ENCODE measurements around the gene GPC5.
"Not testable (repeated sequence)": the region's sequence is repeated elsewhere in the genome, so short reads cannot be mapped to it uniquely, and the experiment has no call there.

The GPC5 gene

GRCh38 chr13:91632086-91632485, 233.7 kb downstream of the GPC5 start:
- intact Hi-C loops (cut with DNase I): no loop called here
- DNase-seq: no peak

DNA sequence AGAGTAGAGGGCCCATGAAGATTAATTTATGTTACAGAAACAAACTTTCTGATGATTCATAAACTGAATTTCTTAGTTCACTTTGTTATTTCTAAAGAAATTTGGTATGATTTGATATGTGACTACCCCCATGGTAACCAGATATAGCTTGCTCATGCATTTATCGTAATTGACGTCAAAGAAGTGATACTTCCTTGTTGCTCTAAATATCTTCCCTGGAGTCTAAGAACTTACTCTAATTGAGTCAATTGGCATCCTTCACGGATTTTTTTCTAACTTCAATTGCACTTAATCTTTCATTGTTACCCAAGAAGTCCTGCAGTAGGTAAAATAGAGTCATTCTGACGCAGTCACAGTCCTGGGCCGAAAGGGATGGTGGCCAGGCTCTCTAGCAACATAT, 240.9 kb downstream of the GPC5 start:
- DNase-seq: no peak
- intact Hi-C loops (cut with DNase I): no loop called here

- no peak for DNase-seq
- intact Hi-C loops (cut with DNase I): no loop called here
Observed at GRCh38 chr13:91643394-91643793, 245.0 kb downstream of the GPC5 start.

GRCh38 chr13:91644806-91645205, 246.4 kb downstream of the GPC5 start:
- intact Hi-C loops (cut with DNase I): no loop called here
- DNase-seq: no peak

DNA sequence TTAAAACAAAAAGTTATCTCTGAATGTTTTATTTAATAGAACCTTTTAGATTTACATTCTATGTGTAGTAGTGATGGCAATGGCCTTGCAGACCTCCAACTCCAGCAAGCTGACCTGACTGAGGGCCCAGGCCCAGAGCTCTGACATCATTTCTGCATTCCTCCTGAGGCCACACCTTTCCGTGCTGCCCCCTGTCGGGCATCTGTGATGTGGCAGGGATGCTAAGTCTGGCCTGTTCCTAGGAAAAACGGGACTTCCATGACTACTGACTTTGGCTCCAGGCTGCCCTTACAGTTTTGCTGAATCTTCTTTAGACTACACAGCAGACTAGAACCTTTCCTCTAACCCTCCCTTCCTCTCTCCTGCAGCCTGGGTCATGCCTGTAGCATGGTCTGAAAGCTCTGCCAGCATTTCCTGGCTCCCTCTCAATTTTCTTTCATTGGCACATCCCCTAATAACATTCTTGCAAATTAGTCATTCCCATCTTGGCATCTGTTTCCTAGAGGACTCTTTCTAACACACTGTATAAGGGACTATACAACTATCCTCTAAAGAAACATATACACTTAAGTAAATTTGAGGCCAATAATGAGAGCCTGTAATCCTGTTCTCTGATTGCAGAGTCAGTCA, 249.1 kb downstream of the GPC5 start:
- no peak for DNase-seq
- intact Hi-C loops (cut with DNase I): no loop called here

GRCh38 chr13:91648012-91648411, 249.6 kb downstream of the GPC5 start:
- DNase-seq: no peak
- intact Hi-C loops (cut with DNase I): no loop called here

DNA sequence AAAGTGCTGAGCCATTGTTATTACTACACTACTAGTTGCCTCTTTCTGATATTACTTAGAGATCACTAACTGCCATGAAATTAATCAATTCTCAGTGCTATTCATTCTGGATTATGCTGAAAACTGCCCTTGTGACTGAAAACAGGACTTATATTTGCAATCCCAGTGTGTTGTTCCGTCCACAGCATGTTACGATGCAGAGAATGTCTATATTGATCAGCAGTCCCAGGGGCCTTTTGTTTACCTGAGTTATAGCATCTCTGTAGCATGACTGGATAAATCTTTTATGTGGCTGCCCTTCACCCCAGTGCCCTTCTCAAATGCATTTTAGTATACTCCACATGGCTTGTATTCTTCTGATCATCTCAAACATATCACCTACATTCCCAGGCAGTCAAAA, 251.0 kb downstream of the GPC5 start:
- intact Hi-C loops (cut with DNase I): no loop called here
- no peak for DNase-seq

DNA sequence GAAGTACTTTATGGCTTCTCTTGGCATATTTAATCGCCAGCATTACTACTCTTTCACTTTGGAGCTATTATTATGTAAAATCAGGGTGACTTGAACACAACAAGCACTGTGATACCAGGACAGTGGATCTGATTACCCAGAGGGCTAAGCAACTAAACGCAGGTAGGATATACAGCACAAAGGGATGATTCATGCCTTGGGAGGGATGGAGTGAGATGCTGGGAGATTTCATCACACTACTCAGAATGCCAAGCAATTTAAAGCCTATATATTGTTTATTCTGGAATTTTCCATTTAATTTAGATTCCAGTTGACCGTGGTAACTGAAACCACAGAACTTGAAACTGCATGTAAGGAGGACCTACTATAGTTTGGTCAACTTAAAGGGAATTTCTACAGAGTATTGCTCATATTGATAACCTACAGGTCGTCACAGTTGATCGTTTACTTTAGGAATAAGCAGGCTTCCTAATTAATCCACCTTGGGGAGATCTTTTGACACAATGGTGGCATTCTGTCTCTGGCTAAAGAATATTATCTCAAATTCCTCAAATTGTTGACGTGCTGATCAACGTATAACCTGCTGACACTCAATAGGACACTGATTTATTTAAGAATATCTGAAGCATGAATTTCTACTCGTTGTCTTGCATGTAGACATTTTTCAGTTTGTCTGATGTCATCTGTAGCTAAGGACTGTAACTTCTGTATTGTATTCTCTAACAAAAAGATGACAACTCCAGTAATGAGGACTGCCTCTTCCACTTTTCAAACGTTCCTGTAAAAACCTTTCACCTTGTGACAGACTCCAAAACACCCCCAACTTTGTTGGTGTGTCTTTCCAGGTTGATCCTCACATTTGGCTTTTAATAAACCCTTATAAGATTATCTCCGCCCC, 254.2 kb downstream of the GPC5 start:
- intact Hi-C loops (cut with DNase I): no loop called here
- DNase-seq: no peak

DNA sequence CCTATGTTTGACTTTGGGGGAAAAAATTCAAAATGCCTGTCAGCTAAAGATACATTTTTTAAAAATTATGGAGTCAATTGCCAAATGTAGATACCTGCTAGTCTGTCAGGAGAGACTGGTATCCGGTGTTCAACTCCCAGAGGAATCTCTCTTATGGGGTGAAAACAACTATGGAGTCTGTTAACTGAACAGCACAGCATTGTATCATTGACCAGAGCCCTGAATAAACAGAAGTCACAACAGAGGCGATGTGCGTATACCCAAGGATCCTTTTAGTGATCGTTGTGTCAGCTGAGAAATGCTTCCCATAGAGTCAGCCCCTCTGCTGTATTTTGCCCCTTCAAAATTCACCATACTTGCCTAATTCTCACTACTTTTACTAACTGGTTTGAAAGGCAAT, 257.3 kb downstream of the GPC5 start:
- intact Hi-C loops (cut with DNase I): no loop called here
- no peak for DNase-seq

GRCh38 chr13:91657283-91657682, 258.9 kb downstream of the GPC5 start:
- intact Hi-C loops (cut with DNase I): no loop called here
- DNase-seq: no peak

DNA sequence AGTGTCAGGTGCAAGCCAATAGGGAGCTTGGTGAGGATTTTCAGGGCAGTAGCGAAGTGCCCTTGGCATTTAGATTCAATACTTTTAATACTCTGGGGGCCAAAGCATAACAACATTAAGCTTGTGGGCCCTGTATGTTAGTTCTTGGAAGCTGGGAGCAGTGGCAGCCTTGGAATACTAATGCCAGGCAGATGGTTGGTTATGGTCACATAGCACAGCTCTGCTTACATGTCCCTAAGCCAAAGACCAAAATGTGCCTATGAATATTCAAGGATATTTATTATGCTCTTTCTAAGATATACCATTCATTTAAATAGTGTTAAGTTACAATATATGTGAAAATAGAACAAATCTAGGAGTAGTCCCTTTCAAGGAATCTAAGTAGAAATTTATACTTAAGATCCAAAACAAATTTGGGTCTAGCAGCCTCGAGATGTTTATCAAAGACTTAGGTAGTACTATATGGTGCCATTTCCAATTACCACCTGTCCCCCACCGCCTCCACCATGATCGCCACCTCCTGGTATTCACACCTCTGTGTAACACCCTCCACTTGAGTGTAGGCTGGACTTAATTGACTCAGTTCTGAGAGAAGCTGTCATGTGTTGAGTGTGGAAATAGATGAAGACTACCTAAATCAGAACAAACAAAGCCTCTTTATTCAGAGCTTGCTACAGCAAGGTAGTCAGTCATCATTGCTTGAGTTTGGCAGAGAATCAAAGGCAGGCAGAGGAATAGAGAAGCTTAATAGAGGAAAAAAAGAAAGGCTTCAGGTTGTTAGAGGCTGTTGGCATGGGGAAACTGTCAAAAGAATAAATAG, 261.0 kb downstream of the GPC5 start:
- DNase-seq: peak in 5 of 10 donors; percentile 11 to 81 (median 73)
- intact Hi-C loops (cut with DNase I): no loop called here

DNA sequence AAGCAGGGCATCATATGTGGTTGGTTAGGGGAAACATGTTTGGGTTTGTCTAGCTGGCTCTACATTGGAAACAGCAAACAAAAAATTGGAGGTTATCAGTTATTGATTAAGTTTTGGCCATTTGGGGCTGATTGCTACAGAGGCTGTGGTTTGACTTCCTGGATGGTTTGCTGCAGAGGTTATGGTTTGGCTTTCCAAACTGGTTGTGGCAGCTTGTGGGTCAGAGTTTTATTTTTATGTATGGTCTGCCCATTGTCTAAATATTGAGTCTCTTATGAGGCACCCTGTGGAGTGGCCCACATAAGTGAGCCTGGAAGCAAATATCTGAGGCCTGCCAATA, 261.6 kb downstream of the GPC5 start:
- DNase-seq: no peak
- intact Hi-C loops (cut with DNase I): no loop called here

- intact Hi-C loops (cut with DNase I): no loop called here
- DNase-seq: no peak
Observed at GRCh38 chr13:91661692-91662490, 263.5 kb downstream of the GPC5 start.

DNA sequence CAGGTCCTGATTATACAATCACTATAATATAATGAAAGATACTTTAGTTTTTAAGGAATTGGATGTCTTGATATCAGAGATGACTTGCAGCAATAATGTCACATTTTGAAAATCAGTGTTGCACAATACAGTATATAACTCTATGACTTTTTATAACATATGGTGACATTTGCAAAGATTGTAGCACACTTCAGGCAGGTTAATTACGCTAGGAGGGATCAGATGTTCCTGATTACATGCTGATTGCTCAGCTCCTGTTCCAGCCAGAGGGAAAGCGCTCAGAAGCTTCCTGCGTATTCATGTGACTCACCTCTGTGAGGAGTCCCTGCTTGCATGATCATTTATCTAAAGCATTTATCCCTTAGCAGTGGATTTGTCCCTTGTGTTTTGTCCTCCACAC, 265.6 kb downstream of the GPC5 start:
- intact Hi-C loops (cut with DNase I): no loop called here
- DNase-seq: no peak

- intact Hi-C loops (cut with DNase I): no loop called here
- no peak for DNase-seq
Observed at GRCh38 chr13:91667486-91667885, 269.1 kb downstream of the GPC5 start.

DNA sequence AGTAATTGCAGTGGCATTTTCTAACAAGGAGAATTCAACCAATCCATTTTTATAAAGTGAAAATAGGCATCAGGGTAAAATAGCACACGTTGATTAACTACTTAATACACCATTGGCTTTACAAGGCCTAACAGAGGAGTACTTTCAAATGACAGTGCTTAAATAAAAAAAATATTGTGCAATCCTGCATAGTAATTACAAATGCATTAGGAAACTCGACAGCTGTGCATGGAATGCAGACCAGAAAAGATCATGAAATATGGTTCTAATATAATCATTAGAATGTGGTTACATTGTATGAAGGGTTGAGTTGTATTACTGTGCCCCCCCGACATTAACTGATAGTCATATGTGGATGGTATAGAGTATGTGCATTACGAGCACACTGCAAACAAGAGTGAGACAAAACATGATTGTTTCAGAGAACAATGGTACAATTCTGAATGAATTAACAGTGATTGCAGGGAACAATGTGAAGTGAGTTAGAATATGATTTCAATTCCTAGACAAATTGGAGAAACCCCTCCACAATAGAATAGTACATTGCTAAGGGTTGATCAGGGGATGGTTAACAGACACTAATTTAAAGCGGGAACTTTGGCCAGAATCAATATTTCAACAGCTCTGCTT, 270.6 kb downstream of the GPC5 start:
- no peak for DNase-seq
- intact Hi-C loops (cut with DNase I): no loop called here

DNA sequence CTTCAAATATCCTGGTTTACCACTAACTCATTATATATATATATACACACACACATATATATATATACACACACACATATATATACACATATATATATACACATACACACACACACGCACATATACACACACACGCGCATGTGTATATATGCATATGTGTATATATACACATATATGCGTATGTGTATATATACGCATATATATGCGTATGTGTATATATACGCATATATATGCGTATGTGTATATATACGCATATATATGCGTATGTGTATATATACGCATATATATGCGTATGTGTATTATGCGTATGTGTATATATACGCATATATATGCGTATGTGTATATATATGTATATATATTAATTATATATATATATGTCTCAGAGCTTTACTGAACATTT, 275.9 kb downstream of the GPC5 start:
- intact Hi-C loops (cut with DNase I); DNase-seq: not testable (repeated sequence)

DNA sequence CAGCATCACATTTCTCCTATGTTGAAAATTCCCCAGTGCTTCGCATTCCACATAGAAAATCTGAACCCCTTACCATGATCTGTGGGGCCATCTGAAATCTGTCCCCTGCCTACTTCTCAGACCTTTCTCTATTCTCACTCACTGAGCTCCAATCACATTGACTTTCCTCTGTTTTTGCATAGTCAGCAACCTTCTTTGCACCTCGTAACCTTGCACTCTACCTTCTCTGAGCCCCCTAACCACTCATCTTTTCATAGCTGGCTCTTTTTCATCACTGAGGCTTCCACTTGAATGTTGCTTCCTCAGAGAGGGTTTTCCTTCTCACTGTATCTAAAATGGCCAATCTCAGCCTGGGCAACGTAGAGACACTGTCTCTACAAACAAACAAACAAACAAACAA, 286.3 kb downstream of the GPC5 start:
- DNase-seq: no peak
- intact Hi-C loops (cut with DNase I): no loop called here

DNA sequence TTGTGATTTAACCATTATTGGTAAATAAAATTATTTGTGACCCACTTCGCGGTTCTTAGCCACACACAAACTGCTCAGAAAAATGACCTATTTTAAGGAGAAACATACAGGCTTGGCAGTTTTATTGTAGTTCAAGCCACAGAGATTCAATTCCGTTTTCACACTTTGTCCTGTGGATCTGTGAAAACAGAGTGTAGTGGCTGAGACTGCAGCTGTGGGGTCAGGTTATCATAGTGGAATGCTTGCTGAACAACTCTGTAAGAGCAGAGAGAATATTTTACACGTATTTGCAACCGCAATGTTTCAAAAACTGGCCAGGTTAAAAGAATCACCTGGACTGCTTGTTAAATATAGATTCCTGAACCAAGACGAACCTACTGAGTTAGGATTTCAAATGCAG, 292.5 kb downstream of the GPC5 start:
- DNase-seq: no peak
- intact Hi-C loops (cut with DNase I): no loop called here

DNA sequence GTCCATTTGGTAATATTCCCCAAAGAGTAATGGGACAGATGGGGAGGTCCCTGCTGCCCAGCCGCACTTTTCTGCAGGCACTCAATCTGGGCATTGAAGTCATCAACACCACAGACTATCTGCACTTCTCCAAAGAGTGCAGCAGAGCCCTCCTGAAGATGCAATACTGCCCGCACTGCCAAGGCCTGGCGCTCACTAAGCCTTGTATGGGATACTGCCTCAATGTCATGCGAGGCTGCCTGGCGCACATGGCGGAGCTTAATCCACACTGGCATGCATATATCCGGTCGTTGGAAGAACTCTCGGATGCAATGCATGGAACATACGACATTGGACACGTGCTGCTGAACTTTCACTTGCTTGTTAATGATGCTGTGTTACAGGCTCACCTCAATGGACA, 295.0 kb downstream of the GPC5 start:
- no peak for DNase-seq

More for the DNA sequence above, 295.0 kb downstream of the GPC5 start:
- intact Hi-C loops (cut with DNase I): no loop called here

Data from posterior cingulate gyrus (tissue), 11 donors.